MG63 (cell line): ENCODE results near the gene ALKBH5. TPM values are rescaled to one million over a fixed set of nuclear protein-coding genes. Genes with fewer than 3 reads are reported as not detected.
A peak's percentile ranks its signal among the peaks of the same experiment; 100 is the strongest.

Experiments used
- DNase-seq: peaks from one replicate; pipeline ENCODE4 v3.0.0-alpha.2; 2020
- H3K27me3 ChIP-seq: fragments of 250-450 bp; sonication (Bioruptor Pico); 2 replicates; pipeline ENCODE4 v1.5.1; 2020; ENCODE audit warnings: mild to moderate bottlenecking, moderate library complexity
- H3K36me3 ChIP-seq: fragments of 250-450 bp; sonication (Bioruptor Pico); 2 replicates; pipeline ENCODE4 v1.5.1; 2020; ENCODE audit warnings: mild to moderate bottlenecking, moderate library complexity
- H3K4me3 ChIP-seq: fragments of 250-450 bp; sonication (Bioruptor Pico); 2 replicates; pipeline ENCODE4 v1.5.1; 2020; ENCODE audit warnings: mild to moderate bottlenecking, moderate library complexity
- H3K9me3 ChIP-seq: fragments of 250-450 bp; sonication (Bioruptor Pico); 2 replicates; pipeline ENCODE4 v1.5.1; 2020; ENCODE audit warnings: mild to moderate bottlenecking, moderate library complexity
- total RNA-seq: library from RNA; depleted of rRNA; stranded (reverse); fragments of >200 nt; shearing (Covaris generic); gene quantifications from 2 replicates; pipeline ENCODE4 v1.2.3, GENCODE V29; 2014; ENCODE audit warnings: low replicate concordance

ALKBH5 gene
- total RNA-seq, 1 experiment from 2014 or later, result 50.5 TPM

- Histone ChIP-seq H3K4me3 (no peak overlapping the region), H3K27me3 (no peaks in the 10 kb centered on the region), H3K9me3 (no peaks in the 10 kb centered on the region), H3K36me3 (no peaks in the 10 kb centered on the region)
- DNase-seq, result no peak
Observed at GRCh38 chr17:18155179-18155578, 28.4 kb upstream of the ALKBH5 start.

- no peak overlapping the region for H3K4me3 ChIP-seq
- DNase-seq, result no peak
- no peaks in the 10 kb centered on the region for H3K27me3 ChIP-seq
- H3K9me3 ChIP-seq, result no peaks in the 10 kb centered on the region
- no peaks in the 10 kb centered on the region for H3K36me3 ChIP-seq
Observed at GRCh38 chr17:18156171-18156975, 27.3 kb upstream of the ALKBH5 start.

- no peak for DNase-seq
- no peaks in the 10 kb centered on the region for H3K36me3 ChIP-seq
- no peaks in the 10 kb centered on the region for H3K9me3 ChIP-seq
- no peaks in the 10 kb centered on the region for H3K27me3 ChIP-seq
- no peak overlapping the region for H3K4me3 ChIP-seq
Observed at GRCh38 chr17:18156976-18157280, 26.7 kb upstream of the ALKBH5 start.

- DNase-seq, result no peak
- H3K27me3 ChIP-seq, result no peaks in the 10 kb centered on the region
- no peaks in the 10 kb centered on the region for H3K36me3 ChIP-seq
- no peaks in the 10 kb centered on the region for H3K9me3 ChIP-seq
- H3K4me3 ChIP-seq, result no peak overlapping the region
Observed at GRCh38 chr17:18157354-18157985, 26.2 kb upstream of the ALKBH5 start.

- Histone ChIP-seq H3K4me3 (no peak overlapping the region), H3K9me3 (no peaks in the 10 kb centered on the region), H3K27me3 (no peaks in the 10 kb centered on the region), H3K36me3 (no peaks in the 10 kb centered on the region)
- DNase-seq, result peak; percentile 10
Observed at GRCh38 chr17:18158022-18158600, 25.5 kb upstream of the ALKBH5 start.

- no peak for DNase-seq
- H3K36me3 ChIP-seq, result no peaks in the 10 kb centered on the region
- no peak overlapping the region for H3K4me3 ChIP-seq
- no peaks in the 10 kb centered on the region for H3K9me3 ChIP-seq
- H3K27me3 ChIP-seq, result no peaks in the 10 kb centered on the region
Observed at GRCh38 chr17:18159551-18160120, 24.0 kb upstream of the ALKBH5 start.

GRCh38 chr17:18160128-18160856 is 23.3 kb upstream of the ALKBH5 start:
- H3K4me3 ChIP-seq, result no peak overlapping the region
- DNase-seq, result no peak

GRCh38 chr17:18161207-18162145 is 22.2 kb upstream of the ALKBH5 start:
- H3K4me3 ChIP-seq, result no peak overlapping the region
- no peaks in the 10 kb centered on the region for H3K9me3 ChIP-seq
- H3K36me3 ChIP-seq, result no peaks in the 10 kb centered on the region
- DNase-seq, result no peak
- H3K27me3 ChIP-seq, result no peaks in the 10 kb centered on the region

More at GRCh38 chr17:18160128-18160856, 23.3 kb upstream of the ALKBH5 start:
- no peaks in the 10 kb centered on the region for H3K36me3 ChIP-seq
- H3K27me3 ChIP-seq, result no peaks in the 10 kb centered on the region
- H3K9me3 ChIP-seq, result no peaks in the 10 kb centered on the region

GRCh38 chr17:18163547-18163946 is 20.1 kb upstream of the ALKBH5 start:
- no peaks in the 10 kb centered on the region for H3K9me3 ChIP-seq
- no peaks in the 10 kb centered on the region for H3K27me3 ChIP-seq
- no peaks in the 10 kb centered on the region for H3K36me3 ChIP-seq
- DNase-seq, result no peak
- H3K4me3 ChIP-seq, result no peak overlapping the region

GRCh38 chr17:18166894-18167293 is 16.7 kb upstream of the ALKBH5 start:
- Histone ChIP-seq H3K36me3 (no peaks in the 10 kb centered on the region), H3K4me3 (no peak overlapping the region), H3K27me3 (no peaks in the 10 kb centered on the region), H3K9me3 (no peaks in the 10 kb centered on the region)
- no peak for DNase-seq

GRCh38 chr17:18167421-18167820 is 16.2 kb upstream of the ALKBH5 start:
- Histone ChIP-seq H3K9me3 (no peaks in the 10 kb centered on the region), H3K4me3 (no peak overlapping the region), H3K27me3 (no peaks in the 10 kb centered on the region), H3K36me3 (no peaks in the 10 kb centered on the region)
- DNase-seq, result no peak

- no peak for DNase-seq
- Histone ChIP-seq H3K4me3 (no peak overlapping the region), H3K27me3 (no peaks in the 10 kb centered on the region), H3K9me3 (no peaks in the 10 kb centered on the region), H3K36me3 (no peaks in the 10 kb centered on the region)
Observed at GRCh38 chr17:18172531-18173278, 10.9 kb upstream of the ALKBH5 start.

GRCh38 chr17:18173740-18174139 is 9.9 kb upstream of the ALKBH5 start:
- no peak for DNase-seq
- Histone ChIP-seq H3K9me3 (no peaks in the 10 kb centered on the region), H3K36me3 (no peaks in the 10 kb centered on the region), H3K27me3 (no peaks in the 10 kb centered on the region), H3K4me3 (no peak overlapping the region)

- H3K4me3 ChIP-seq, result no peak overlapping the region
- no peaks in the 10 kb centered on the region for H3K27me3 ChIP-seq
- DNase-seq, result no peak
- no peaks in the 10 kb centered on the region for H3K9me3 ChIP-seq
- H3K36me3 ChIP-seq, result no peaks in the 10 kb centered on the region
Observed at GRCh38 chr17:18176176-18176575, 7.5 kb upstream of the ALKBH5 start.

- Histone ChIP-seq H3K27me3 (no peaks in the 10 kb centered on the region), H3K9me3 (no peaks in the 10 kb centered on the region), H3K4me3 (no peak overlapping the region), H3K36me3 (no peaks in the 10 kb centered on the region)
- DNase-seq, result no peak
Observed at GRCh38 chr17:18177133-18177532, 6.5 kb upstream of the ALKBH5 start.
